ENCODE results near the gene DIS3L2. TPM values are rescaled to one million over a fixed set of nuclear protein-coding genes. Genes with fewer than 3 reads are reported as not detected.
"Not testable (repeated sequence)": the region's sequence is repeated elsewhere in the genome, so short reads cannot be mapped to it uniquely, and the experiment has no call there.

Gene DIS3L2
- total and polyA plus RNA-seq, 2 experiments from 2014 or later, result 15.2 to 25.3 TPM

DNA sequence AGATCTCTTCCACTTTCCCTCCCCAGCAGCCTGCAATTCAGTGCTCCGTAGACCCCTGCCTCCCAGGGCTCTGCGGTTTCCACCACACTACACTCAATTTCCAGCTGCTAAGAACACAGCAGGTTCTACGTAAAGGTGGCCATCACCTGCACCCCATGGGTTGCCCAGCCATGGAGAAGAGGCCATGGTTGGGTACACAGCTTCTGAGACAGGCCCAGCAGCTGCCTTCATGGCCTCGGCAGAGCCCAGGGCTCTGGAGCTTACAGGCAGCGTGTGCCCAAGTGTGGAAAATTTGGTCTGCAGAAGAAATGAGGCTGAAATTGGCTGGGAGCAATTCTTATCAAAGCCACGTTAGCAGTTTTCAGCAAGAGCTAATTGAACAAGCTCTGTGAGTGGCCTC, 362.5 kb downstream of the DIS3L2 start:
- H3K9me3 Mint-ChIP-seq; H3K79me2 ChIP-seq (replicated peaks; ENCODE audit: insufficient read depth); H3F3A ChIP-seq (replicated peaks; ENCODE audit: low read depth); H3K27ac ChIP-seq (ENCODE audit: low read depth); H2AFZ ChIP-seq; H3K27me3 Mint-ChIP-seq (ENCODE audit: insufficient read depth, low read depth, poor library complexity); H3K27me3 ChIP-seq (ENCODE audit: insufficient read depth); H3K36me3 Mint-ChIP-seq (ENCODE audit: low read depth); H3K4me1 ChIP-seq (ENCODE audit: insufficient read depth); H3K9me2 ChIP-seq (ENCODE audit: insufficient read depth); DNase-seq (ENCODE audit: low spot score); H3K4me2 ChIP-seq; H4K20me1 ChIP-seq (replicated peaks; ENCODE audit: insufficient read depth); H3K4me3 ChIP-seq; H3K36me3 ChIP-seq (ENCODE audit: insufficient read depth); H3K4me3 Mint-ChIP-seq; ATAC-seq; H3K27ac Mint-ChIP-seq: not testable (repeated sequence)
- peaks cover 10% of the 10 kb centered on the region for H3K4me1 Mint-ChIP-seq

- Mint-ChIP-seq H3K4me1 (peaks cover 10% of the 10 kb centered on the region), H3K27ac (no peak overlapping the region), H3K9me3 (no peaks in the 10 kb centered on the region), H3K4me3 (no peak overlapping the region), H3K27me3 (ENCODE audit: insufficient read depth, low read depth, poor library complexity) (peaks cover 6% of the 10 kb centered on the region), H3K36me3 (ENCODE audit: low read depth) (no peaks in the 10 kb centered on the region; the same call in 2 of the 3 replicates)
- H3K9me2 ChIP-seq (ENCODE audit: insufficient read depth), result no peaks in the 10 kb centered on the region
- no peaks in the 10 kb centered on the region for H4K20me1 ChIP-seq (replicated peaks; ENCODE audit: insufficient read depth)
- no peak overlapping the region for H3K4me2 ChIP-seq
- ATAC-seq (no peak), DNase-seq (ENCODE audit: low spot score) (no peak)
- no peaks in the 10 kb centered on the region for H3F3A ChIP-seq (replicated peaks; ENCODE audit: low read depth)
- no peak overlapping the region for H2AFZ ChIP-seq
- no peak overlapping the region for H3K4me3 ChIP-seq
- H3K79me2 ChIP-seq (replicated peaks; ENCODE audit: insufficient read depth), result no peaks in the 10 kb centered on the region
- no peaks in the 10 kb centered on the region for H3K4me1 ChIP-seq (ENCODE audit: insufficient read depth)
- no peaks in the 10 kb centered on the region for H3K27me3 ChIP-seq (ENCODE audit: insufficient read depth)
- H3K36me3 ChIP-seq (ENCODE audit: insufficient read depth), result no peaks in the 10 kb centered on the region
- no peak overlapping the region for H3K27ac ChIP-seq (ENCODE audit: low read depth)
- TF ChIP-seq POLR2AphosphoS5 (IDR thresholded peaks at IDR 0.05; ENCODE audit: low read depth), result no peak
- no peak for TF ChIP-seq EZH2phosphoT487 (IDR thresholded peaks at IDR 0.05; ENCODE audit: unreplicated experiment)
- TF ChIP-seq JUNB (IDR thresholded peaks at IDR 0.05; ENCODE audit: unreplicated experiment), result no peak
- TF ChIP-seq, protein P1, sequence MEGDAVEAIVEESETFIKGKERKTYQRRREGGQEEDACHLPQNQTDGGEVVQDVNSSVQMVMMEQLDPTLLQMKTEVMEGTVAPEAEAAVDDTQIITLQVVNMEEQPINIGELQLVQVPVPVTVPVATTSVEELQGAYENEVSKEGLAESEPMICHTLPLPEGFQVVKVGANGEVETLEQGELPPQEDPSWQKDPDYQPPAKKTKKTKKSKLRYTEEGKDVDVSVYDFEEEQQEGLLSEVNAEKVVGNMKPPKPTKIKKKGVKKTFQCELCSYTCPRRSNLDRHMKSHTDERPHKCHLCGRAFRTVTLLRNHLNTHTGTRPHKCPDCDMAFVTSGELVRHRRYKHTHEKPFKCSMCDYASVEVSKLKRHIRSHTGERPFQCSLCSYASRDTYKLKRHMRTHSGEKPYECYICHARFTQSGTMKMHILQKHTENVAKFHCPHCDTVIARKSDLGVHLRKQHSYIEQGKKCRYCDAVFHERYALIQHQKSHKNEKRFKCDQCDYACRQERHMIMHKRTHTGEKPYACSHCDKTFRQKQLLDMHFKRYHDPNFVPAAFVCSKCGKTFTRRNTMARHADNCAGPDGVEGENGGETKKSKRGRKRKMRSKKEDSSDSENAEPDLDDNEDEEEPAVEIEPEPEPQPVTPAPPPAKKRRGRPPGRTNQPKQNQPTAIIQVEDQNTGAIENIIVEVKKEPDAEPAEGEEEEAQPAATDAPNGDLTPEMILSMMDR (conservative IDR thresholded peaks at IDR 0.05; ENCODE audit: low read depth in 2 of 2), result no peak
- TF ChIP-seq, protein P2, sequence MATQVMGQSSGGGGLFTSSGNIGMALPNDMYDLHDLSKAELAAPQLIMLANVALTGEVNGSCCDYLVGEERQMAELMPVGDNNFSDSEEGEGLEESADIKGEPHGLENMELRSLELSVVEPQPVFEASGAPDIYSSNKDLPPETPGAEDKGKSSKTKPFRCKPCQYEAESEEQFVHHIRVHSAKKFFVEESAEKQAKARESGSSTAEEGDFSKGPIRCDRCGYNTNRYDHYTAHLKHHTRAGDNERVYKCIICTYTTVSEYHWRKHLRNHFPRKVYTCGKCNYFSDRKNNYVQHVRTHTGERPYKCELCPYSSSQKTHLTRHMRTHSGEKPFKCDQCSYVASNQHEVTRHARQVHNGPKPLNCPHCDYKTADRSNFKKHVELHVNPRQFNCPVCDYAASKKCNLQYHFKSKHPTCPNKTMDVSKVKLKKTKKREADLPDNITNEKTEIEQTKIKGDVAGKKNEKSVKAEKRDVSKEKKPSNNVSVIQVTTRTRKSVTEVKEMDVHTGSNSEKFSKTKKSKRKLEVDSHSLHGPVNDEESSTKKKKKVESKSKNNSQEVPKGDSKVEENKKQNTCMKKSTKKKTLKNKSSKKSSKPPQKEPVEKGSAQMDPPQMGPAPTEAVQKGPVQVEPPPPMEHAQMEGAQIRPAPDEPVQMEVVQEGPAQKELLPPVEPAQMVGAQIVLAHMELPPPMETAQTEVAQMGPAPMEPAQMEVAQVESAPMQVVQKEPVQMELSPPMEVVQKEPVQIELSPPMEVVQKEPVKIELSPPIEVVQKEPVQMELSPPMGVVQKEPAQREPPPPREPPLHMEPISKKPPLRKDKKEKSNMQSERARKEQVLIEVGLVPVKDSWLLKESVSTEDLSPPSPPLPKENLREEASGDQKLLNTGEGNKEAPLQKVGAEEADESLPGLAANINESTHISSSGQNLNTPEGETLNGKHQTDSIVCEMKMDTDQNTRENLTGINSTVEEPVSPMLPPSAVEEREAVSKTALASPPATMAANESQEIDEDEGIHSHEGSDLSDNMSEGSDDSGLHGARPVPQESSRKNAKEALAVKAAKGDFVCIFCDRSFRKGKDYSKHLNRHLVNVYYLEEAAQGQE (IDR thresholded peaks at IDR 0.05; ENCODE audit: unreplicated experiment), result no peak
- TF ChIP-seq EZH2 (IDR thresholded peaks at IDR 0.05; ENCODE audit: low read depth, unreplicated experiment), result no peak
- TF ChIP-seq NANOG (IDR thresholded peaks at IDR 0.05; ENCODE audit: borderline replicate concordance), result no peak
- TF ChIP-seq ZNF114 (CRISPR knock-in tag; IDR thresholded peaks at IDR 0.05), result no peak
- TF ChIP-seq ZNF331 (CRISPR knock-in tag; IDR thresholded peaks at IDR 0.05; ENCODE audit: low read depth), result no peak
- TF ChIP-seq STAT1 (IDR thresholded peaks at IDR 0.05; ENCODE audit: unreplicated experiment), result no peak
- no peak for TF ChIP-seq CREB1 (CRISPR knock-in tag; IDR thresholded peaks at IDR 0.05; ENCODE audit: low read depth)
- TF ChIP-seq, protein P3, sequence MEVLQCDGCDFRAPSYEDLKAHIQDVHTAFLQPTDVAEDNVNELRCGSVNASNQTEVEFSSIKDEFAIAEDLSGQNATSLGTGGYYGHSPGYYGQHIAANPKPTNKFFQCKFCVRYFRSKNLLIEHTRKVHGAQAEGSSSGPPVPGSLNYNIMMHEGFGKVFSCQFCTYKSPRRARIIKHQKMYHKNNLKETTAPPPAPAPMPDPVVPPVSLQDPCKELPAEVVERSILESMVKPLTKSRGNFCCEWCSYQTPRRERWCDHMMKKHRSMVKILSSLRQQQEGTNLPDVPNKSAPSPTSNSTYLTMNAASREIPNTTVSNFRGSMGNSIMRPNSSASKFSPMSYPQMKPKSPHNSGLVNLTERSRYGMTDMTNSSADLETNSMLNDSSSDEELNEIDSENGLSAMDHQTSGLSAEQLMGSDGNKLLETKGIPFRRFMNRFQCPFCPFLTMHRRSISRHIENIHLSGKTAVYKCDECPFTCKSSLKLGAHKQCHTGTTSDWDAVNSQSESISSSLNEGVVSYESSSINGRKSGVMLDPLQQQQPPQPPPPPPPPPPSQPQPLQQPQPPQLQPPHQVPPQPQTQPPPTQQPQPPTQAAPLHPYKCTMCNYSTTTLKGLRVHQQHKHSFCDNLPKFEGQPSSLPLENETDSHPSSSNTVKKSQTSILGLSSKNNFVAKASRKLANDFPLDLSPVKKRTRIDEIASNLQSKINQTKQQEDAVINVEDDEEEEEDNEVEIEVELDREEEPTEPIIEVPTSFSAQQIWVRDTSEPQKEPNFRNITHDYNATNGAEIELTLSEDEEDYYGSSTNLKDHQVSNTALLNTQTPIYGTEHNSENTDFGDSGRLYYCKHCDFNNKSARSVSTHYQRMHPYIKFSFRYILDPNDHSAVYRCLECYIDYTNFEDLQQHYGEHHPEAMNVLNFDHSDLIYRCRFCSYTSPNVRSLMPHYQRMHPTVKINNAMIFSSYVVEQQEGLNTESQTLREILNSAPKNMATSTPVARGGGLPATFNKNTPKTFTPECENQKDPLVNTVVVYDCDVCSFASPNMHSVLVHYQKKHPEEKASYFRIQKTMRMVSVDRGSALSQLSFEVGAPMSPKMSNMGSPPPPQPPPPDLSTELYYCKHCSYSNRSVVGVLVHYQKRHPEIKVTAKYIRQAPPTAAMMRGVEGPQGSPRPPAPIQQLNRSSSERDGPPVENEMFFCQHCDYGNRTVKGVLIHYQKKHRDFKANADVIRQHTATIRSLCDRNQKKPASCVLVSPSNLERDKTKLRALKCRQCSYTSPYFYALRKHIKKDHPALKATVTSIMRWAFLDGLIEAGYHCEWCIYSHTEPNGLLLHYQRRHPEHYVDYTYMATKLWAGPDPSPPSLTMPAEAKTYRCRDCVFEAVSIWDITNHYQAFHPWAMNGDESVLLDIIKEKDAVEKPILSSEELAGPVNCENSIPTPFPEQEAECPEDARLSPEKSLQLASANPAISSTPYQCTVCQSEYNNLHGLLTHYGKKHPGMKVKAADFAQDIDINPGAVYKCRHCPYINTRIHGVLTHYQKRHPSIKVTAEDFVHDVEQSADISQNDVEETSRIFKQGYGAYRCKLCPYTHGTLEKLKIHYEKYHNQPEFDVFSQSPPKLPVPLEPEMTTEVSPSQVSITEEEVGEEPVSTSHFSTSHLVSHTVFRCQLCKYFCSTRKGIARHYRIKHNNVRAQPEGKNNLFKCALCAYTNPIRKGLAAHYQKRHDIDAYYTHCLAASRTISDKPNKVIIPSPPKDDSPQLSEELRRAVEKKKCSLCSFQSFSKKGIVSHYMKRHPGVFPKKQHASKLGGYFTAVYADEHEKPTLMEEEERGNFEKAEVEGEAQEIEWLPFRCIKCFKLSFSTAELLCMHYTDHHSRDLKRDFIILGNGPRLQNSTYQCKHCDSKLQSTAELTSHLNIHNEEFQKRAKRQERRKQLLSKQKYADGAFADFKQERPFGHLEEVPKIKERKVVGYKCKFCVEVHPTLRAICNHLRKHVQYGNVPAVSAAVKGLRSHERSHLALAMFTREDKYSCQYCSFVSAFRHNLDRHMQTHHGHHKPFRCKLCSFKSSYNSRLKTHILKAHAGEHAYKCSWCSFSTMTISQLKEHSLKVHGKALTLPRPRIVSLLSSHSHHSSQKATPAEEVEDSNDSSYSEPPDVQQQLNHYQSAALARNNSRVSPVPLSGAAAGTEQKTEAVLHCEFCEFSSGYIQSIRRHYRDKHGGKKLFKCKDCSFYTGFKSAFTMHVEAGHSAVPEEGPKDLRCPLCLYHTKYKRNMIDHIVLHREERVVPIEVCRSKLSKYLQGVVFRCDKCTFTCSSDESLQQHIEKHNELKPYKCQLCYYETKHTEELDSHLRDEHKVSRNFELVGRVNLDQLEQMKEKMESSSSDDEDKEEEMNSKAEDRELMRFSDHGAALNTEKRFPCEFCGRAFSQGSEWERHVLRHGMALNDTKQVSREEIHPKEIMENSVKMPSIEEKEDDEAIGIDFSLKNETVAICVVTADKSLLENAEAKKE (CRISPR knock-in tag; IDR thresholded peaks at IDR 0.05), result no peak
Measured at GRCh38 chr2:232324778-232325177, 363.3 kb downstream of the DIS3L2 start.
